Measurements from ENCODE around the gene DMTF1. TPM values are rescaled to one million over a fixed set of nuclear protein-coding genes. Genes with fewer than 3 reads are reported as not detected.
A peak's percentile ranks its signal among the peaks of the same experiment; 100 is the strongest.

Gene DMTF1
- total RNA-seq, 4 donors from 2014 or later: 125 to 174 (median 146) TPM

DNA sequence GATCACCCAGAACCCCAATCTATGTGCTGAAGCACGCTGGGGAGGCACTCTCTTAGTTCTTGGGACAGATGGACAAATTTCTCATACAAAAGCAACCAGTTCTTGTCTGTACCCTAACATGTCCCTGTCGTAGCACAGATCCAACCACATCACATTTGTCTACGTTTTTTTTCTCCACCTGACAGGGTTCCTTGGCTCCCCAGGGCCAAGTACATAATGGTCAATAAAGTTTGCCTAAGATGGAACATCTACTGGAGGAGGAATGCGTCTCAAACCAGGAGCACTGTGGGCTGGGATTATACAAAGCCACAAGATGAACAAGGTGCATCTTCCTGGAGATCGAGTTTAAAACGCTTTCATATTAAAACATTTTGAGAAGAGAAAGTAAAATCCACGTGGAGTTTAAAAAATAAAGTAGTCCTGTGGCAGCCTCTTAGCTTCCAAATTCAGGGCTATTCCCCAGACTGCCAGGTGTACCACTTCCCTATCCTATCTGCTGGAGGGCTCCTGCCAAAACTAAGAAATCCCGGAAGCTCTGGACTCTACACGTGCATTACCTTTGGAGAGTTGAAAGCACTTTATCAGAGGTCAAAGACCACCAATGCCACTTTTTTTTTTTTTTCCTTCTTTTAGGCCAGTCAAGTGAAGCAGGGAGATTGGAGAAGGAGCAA, 65.9 kb downstream of the DMTF1 start:
- peak in 1 of 2 donors; percentile 15 for DNase-seq
- peak overlapping the region in 1 of 3 donors; percentile 78 for H3K4me3 ChIP-seq (replicated peaks in 1 of 3)
- H3K27ac ChIP-seq: peak overlapping the region; percentile 59 to 99 (median 97)
- TF ChIP-seq CTCF (IDR thresholded peaks at IDR 0.05) (no peak), POLR2A (IDR thresholded peaks at IDR 0.05) (no peak)
- H3K36me3 ChIP-seq: no peaks in the 10 kb centered on the region
- intact Hi-C loops (cut with DNase I): no loop called here
- H3K27me3 ChIP-seq: no peaks in the 10 kb centered on the region
- 47 to 55% methylated on average over 9 of the region's 9 CpGs for WGBS, 2 donors
- no peaks in the 10 kb centered on the region for H3K9me3 ChIP-seq
- peaks cover 35 to 45% of the 10 kb centered on the region in 2 donors for H3K4me1 ChIP-seq

DNA sequence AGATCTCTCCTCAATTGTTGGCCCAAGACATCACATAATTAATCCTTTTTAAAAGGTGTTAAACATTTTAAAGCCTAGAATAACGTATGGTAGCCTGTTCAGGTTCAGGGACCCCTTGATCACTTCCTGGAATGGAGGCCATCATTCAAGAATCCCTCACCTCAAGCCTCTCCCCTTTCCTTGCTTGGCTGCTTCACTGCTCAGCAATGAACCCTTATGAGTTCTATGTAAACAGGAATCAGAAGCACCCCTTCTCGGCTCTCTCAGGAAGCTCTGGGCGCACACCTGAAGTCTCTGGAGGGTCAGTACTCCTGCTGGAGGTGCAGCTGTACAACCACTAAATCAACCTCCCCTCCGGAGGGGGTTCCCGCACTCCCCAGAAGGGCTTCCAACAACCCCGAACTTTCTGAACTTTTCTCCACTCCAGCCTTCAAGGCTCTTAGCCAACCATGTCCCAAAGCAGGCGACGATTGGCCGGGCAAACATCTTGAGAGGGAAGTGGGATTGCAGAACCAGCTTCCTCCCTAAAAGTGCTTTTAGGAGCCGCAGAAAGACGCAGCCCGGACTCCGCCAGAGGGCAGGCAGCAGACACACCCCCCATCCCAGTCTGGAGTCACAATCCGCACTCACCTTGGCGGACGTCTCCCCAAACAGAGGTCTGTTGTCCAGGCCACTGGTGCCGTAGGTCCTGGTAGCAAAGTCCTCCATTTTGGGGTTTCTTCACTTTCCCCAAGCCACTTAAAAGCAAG, 66.7 kb downstream of the DMTF1 start:
- peak overlapping the region; percentile 94 to 99 (median 97) for H3K27ac ChIP-seq
- TF ChIP-seq POLR2A (IDR thresholded peaks at IDR 0.05) (peak in 1 of 2 donors; percentile 89), CTCF (IDR thresholded peaks at IDR 0.05) (peak in 4 of 6 experiments; percentile 3 to 35 (median 18))
- H3K36me3 ChIP-seq: no peaks in the 10 kb centered on the region
- peak overlapping the region; percentile 78 to 90 (median 78) for H3K4me3 ChIP-seq (replicated peaks in 1 of 3)
- DNase-seq: peak; percentile 94 to 96
- intact Hi-C loops (cut with DNase I): no loop called here
- H3K9me3 ChIP-seq: no peaks in the 10 kb centered on the region
- WGBS, 2 donors: 1 to 13% methylated on average over 16 to 17 of the region's 17 CpGs
- peaks cover 29 to 36% of the 10 kb centered on the region in 2 donors for H3K4me1 ChIP-seq
- H3K27me3 ChIP-seq: no peaks in the 10 kb centered on the region

- peak; percentile 62 to 71 for DNase-seq
- H3K4me3 ChIP-seq (replicated peaks in 1 of 3): peak within 1 kb of the TSS; percentile 78 to 90 (median 78)
- no peaks in the 10 kb centered on the region for H3K27me3 ChIP-seq
- peaks cover 24 to 30% of the 10 kb centered on the region in 2 donors for H3K4me1 ChIP-seq
- peak within 1 kb of the TSS; percentile 94 to 99 (median 97) for H3K27ac ChIP-seq
- peak in 1 of 2 donors; percentile 57 for TF ChIP-seq POLR2A (IDR thresholded peaks at IDR 0.05)
- no peak for TF ChIP-seq CTCF (IDR thresholded peaks at IDR 0.05)
- no peaks in the 10 kb centered on the region for H3K9me3 ChIP-seq
- intact Hi-C loops (cut with DNase I): no loop called here
- H3K36me3 ChIP-seq: no peaks in the 10 kb centered on the region
- WGBS, 2 donors: 1 to 2% methylated on average over 18 to 23 of the region's 41 CpGs
Measured at GRCh38 chr7:87219545-87220025, 67.3 kb downstream of the DMTF1 start, which contains the start of gene TMEM243. Gene TMEM243 (minus strand): TSS chr7:87219732. CDS start chr7:87219503, 229 bp downstream.

- H3K36me3 ChIP-seq: no peaks in the 10 kb centered on the region
- H3K4me1 ChIP-seq: peaks cover 18 to 28% of the 10 kb centered on the region in 2 donors
- peak; percentile 88 to 90 for DNase-seq
- H3K27me3 ChIP-seq: no peaks in the 10 kb centered on the region
- TF ChIP-seq POLR2A (IDR thresholded peaks at IDR 0.05) (peak; percentile 90 to 99), CTCF (IDR thresholded peaks at IDR 0.05) (no peak)
- intact Hi-C loops (cut with DNase I): no loop called here
- WGBS, 2 donors: 0 to 1% methylated on average over 26 to 45 of the region's 75 CpGs
- no peaks in the 10 kb centered on the region for H3K9me3 ChIP-seq
- peak overlapping the region; percentile 94 to 99 (median 97) for H3K27ac ChIP-seq
- H3K4me3 ChIP-seq (replicated peaks in 1 of 3): peak overlapping the region; percentile 78 to 90 (median 78)
Measured at GRCh38 chr7:87220026-87220733, 67.9 kb downstream of the DMTF1 start.
